Kidney (tissue), 14 donors: ENCODE results near the gene ZNF516. TPM values are rescaled to one million over a fixed set of nuclear protein-coding genes. Genes with fewer than 3 reads are reported as not detected.

Source experiments
- DNase-seq, 5 donors: peaks; one replicate each; pipeline ENCODE4 v3.0.0-alpha.2; 2013 to 2020
- FAIRE-seq: peaks from 2 replicates; lab custom pipeline; 2012; peaks lifted over from hg19 to GRCh38; lab: Jason Lieb, UNC
- H3K27ac ChIP-seq, 2 donors: one replicate each; pipeline ENCODE4 v1.7.0; 2013; ENCODE audit warnings: low read depth in 2 of 2, low read length in 2 of 2, inconsistent platforms in 1 of 2
- H3K27me3 ChIP-seq: one replicate; pipeline ENCODE4 v1.7.1; 2013; ENCODE audit warnings: low read length, inconsistent platforms; ENCODE audit not compliant: control insufficient read depth, insufficient read depth
- H3K36me3 ChIP-seq, 3 donors: one replicate each; pipeline versions ENCODE4 v1.7.0 to v1.7.1; 2013; ENCODE audit warnings: low read length in 3 of 3, control low read depth in 1 of 3, inconsistent platforms in 1 of 3; ENCODE audit not compliant: insufficient read depth in 3 of 3, control insufficient read depth in 2 of 3
- H3K4me1 ChIP-seq, 3 donors: one replicate each; pipeline versions ENCODE4 v1.7.0 to v1.7.1; 2013; ENCODE audit warnings: low read length in 3 of 3, inconsistent platforms in 1 of 3, low read depth in 1 of 3; ENCODE audit not compliant: control insufficient read depth in 2 of 3, insufficient read depth in 2 of 3
- H3K4me3 ChIP-seq, 3 donors: one replicate each; pipeline versions ENCODE4 v1.7.0 to v1.8.1; 2013; ENCODE audit warnings: low read length in 3 of 3, control low read depth in 1 of 3, inconsistent platforms in 1 of 3
- H3K9ac ChIP-seq, 3 donors: one replicate each; pipeline versions ENCODE4 v1.7.0 to v1.7.1; 2013; ENCODE audit warnings: low read length in 3 of 3, control low read depth in 1 of 3, inconsistent platforms in 1 of 3
- H3K9me3 ChIP-seq, 3 donors: one replicate each; pipeline versions ENCODE4 v1.7.0 to v1.7.1; 2013; ENCODE audit warnings: low read length in 3 of 3, control low read depth in 1 of 3, inconsistent platforms in 1 of 3; ENCODE audit not compliant: control insufficient read depth in 2 of 3, insufficient read depth in 1 of 3
- intact Hi-C: fragments of 100-400 bp; cut with DNase I; formaldehyde crosslinking; loops from one replicate; pipeline ENCODE4 v1.11.1; 2022
- polyA plus RNA-seq: library from polyadenylated mRNA; stranded (reverse); fragments of 350-450 nt; fragmentation: Illumina TruSeq; extraction: RNeasy Lipid Tissue Mini Kit (QIAGEN cat#74804); gene quantifications from one replicate; pipeline ENCODE4 v1.2.3, GENCODE V29; 2014; ENCODE audit warnings: low read depth, low replicate concordance; ENCODE audit not compliant: insufficient read depth
- total RNA-seq: library from RNA; stranded (reverse); fragmentation: NEBNext Ultra II Directional; extraction: Animal tissue kit (Norgen Biotek cat#: 25700); gene quantifications from one replicate; pipeline ENCODE4 v1.2.1, GENCODE V29; 2021
- TF ChIP-seq, protein P1 (sequence below): IDR thresholded peaks from 3 replicates; pipeline ENCODE4 v1.5.1; 2012; ENCODE audit warnings: mild to moderate bottlenecking, moderate library complexity, borderline replicate concordance; ENCODE audit not compliant: insufficient read depth; ENCODE audit errors: extremely low read depth
- donor health status: control.
- donor health status: control.
- donor health status: control.
- donor health status: control.
- donor health status: control.
- donor health status: DM: yes; HTN: yes; CAD: no.
- donor health status: Normal renal cell carcinoma (clear cell type).

The ZNF516 gene
- total and polyA plus RNA-seq, 2 donors from 2014 or later, result 6.7 to 28.7 TPM

DNA sequence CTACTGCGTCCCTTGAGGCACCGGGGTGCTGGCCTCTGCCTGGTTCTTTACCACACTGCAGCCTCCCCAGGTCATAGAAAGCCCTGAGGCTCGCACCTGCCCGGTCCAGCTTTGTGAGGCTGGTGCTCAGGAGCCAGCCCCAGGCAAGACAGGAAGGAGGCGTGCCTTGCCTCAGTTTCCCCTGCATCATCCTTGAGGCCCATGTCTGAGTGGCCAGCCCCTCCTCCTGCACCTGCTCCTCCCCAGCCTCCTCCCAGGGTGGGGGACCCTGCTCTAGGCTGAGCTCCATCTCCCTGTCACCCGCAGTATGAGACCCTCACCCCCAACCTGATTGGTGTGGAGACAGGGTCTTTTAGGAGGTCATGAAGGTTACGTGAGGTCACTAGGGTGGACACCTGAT is 147.7 kb downstream of the ZNF516 start:
- H3K36me3 ChIP-seq, result peaks cover 0 to 3% (median 0%) of the 10 kb centered on the region in 3 donors
- no peak overlapping the region for H3K27ac ChIP-seq
- intact Hi-C loops, result no loop called here
- H3K4me1 ChIP-seq, result peaks cover 0 to 8% (median 0%) of the 10 kb centered on the region in 3 donors
- no peaks in the 10 kb centered on the region for H3K27me3 ChIP-seq
- no peak for DNase-seq
- no peak overlapping the region for H3K4me3 ChIP-seq
- H3K9ac ChIP-seq, result no peak overlapping the region
- FAIRE-seq, result no peak
- H3K9me3 ChIP-seq, result peaks cover 0 to 3% (median 0%) of the 10 kb centered on the region in 3 donors
- TF ChIP-seq, protein P1, sequence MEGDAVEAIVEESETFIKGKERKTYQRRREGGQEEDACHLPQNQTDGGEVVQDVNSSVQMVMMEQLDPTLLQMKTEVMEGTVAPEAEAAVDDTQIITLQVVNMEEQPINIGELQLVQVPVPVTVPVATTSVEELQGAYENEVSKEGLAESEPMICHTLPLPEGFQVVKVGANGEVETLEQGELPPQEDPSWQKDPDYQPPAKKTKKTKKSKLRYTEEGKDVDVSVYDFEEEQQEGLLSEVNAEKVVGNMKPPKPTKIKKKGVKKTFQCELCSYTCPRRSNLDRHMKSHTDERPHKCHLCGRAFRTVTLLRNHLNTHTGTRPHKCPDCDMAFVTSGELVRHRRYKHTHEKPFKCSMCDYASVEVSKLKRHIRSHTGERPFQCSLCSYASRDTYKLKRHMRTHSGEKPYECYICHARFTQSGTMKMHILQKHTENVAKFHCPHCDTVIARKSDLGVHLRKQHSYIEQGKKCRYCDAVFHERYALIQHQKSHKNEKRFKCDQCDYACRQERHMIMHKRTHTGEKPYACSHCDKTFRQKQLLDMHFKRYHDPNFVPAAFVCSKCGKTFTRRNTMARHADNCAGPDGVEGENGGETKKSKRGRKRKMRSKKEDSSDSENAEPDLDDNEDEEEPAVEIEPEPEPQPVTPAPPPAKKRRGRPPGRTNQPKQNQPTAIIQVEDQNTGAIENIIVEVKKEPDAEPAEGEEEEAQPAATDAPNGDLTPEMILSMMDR, result no peak

DNA sequence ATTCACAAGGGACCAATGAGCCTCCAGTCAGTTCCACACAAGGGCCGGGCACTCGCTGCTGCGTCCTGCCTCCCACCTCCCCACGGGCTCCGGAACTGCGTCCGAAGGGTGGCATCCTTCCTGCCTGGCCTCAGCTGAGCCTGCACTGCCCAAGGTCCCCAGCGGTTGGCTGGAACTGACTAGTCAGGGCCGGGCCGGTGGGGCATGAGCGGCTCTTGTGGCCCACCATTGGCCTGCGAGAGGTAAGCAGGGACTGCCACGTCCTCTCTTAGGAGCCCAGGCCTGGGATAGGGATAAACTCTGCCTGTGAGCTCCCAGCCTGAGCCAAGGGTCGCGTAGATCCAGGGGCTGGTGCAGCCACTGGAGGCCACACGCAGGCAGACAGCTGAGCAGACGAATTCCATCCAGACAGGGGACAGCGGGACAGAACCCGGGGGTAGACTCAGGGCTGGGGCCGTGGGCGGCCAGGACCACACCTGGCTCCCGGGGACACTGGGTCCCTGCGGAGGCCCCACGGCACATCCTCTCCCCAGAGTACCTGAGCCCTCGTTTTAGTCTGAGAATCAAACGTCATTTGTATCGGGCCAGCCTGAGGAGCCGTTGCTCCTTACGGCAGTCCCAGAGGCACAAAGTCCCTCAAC is 148.4 kb downstream of the ZNF516 start:
- peaks cover 0 to 4% (median 0%) of the 10 kb centered on the region in 3 donors for H3K4me1 ChIP-seq
- DNase-seq, result no peak

DNA sequence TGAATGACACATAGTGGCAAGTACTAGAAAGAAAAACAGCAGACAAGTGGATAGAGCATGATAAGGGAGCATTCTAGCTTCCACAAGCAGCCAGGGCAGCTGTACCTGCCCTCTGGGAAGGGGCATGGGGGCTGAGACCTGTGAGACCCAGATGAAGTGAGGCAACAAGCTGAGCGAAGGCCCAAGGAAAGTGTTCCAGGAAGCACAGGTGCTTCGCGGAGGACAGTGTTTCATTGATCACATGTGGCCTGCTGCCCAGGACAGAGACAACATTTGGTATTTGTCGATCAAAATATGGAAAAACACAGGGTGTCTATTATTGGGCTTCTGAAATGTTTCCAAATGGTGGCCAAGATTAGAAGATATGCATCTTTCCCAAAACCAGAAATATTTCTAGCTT is 149.1 kb downstream of the ZNF516 start:
- H3K27me3 ChIP-seq, result no peaks in the 10 kb centered on the region
- H3K9ac ChIP-seq, result no peak overlapping the region
- H3K27ac ChIP-seq, result no peak overlapping the region
- peaks cover 0 to 3% (median 0%) of the 10 kb centered on the region in 3 donors for H3K9me3 ChIP-seq
- DNase-seq (no peak), FAIRE-seq (no peak)
- TF ChIP-seq, protein P1, result no peak
- H3K4me3 ChIP-seq, result no peak overlapping the region
- H3K36me3 ChIP-seq, result peaks cover 0 to 3% (median 0%) of the 10 kb centered on the region in 3 donors
- H3K4me1 ChIP-seq, result peaks cover 0 to 4% (median 0%) of the 10 kb centered on the region in 3 donors
- intact Hi-C loops, result no loop called here

More for the DNA sequence above, 148.4 kb downstream of the ZNF516 start:
- Histone ChIP-seq H3K9ac (no peak overlapping the region), H3K27me3 (no peaks in the 10 kb centered on the region), H3K4me3 (no peak overlapping the region), H3K36me3 (peaks cover 0 to 3% (median 0%) of the 10 kb centered on the region in 3 donors), H3K9me3 (peaks cover 0 to 3% (median 0%) of the 10 kb centered on the region in 3 donors), H3K27ac (no peak overlapping the region)
- no peak for FAIRE-seq
- TF ChIP-seq, protein P1, result no peak
- intact Hi-C loops, result no loop called here
